WTC11 (cell line): ENCODE results near the gene ATG2A. TPM values are rescaled to one million over a fixed set of nuclear protein-coding genes. Genes with fewer than 3 reads are reported as not detected.

Experiments used
- ATAC-seq: fragments of 200-7000 bp; cut with Tn5 transposase; 2 replicates; pipeline ENCODE4 v1.10.0; 2021; ENCODE audit warnings: mild to moderate bottlenecking, moderate library complexity
- CTCF ChIA-PET: fragments of 300-600 bp; sonication (Branson Sonifier 250); formaldehyde crosslinking; loops from one replicate; lab custom pipeline; 2021; ENCODE audit warnings: antibody characterized with exemption; lab: Charles Lee
- POLR2A ChIA-PET: fragments of 350-600 bp; sonication (Branson Sonifier 250); formaldehyde crosslinking; loops from one replicate; lab custom pipeline; 2021; ENCODE audit warnings: antibody characterized with exemption; lab: Charles Lee
- DNase-seq: peaks from one replicate; pipeline ENCODE4 v3.0.0; 2021; ENCODE audit warnings: low spot score
- H3K27ac Mint-ChIP-seq: 2 replicates; pipeline ENCODE4 v1.8.0; 2021; ENCODE audit warnings: mixed read lengths
- H3K27me3 Mint-ChIP-seq: 2 replicates; pipeline ENCODE4 v1.8.0; 2021; ENCODE audit warnings: low read depth, mild to moderate bottlenecking, moderate library complexity, mixed read lengths
- H3K36me3 Mint-ChIP-seq: 2 replicates; pipeline ENCODE4 v1.8.0; 2021; ENCODE audit warnings: mixed read lengths
- H3K4me1 Mint-ChIP-seq: 2 replicates; pipeline ENCODE4 v1.8.0; 2022; ENCODE audit warnings: mixed read lengths
- H3K4me3 Mint-ChIP-seq: 2 replicates; pipeline ENCODE4 v1.8.0; 2021; ENCODE audit warnings: mild to moderate bottlenecking, moderate library complexity, mixed read lengths
- H3K9me3 Mint-ChIP-seq: 2 replicates; pipeline ENCODE4 v1.8.0; 2021; ENCODE audit warnings: mixed read lengths
- AFF4 ChIP-seq: sonication (generic); formaldehyde crosslinking; IDR thresholded peaks from 2 replicates; pipeline ENCODE4 v1.8.1; 2023; ENCODE audit warnings: mild to moderate bottlenecking, missing genetic modification reagents, borderline replicate concordance
- GRHL2 ChIP-seq: fragments of 250-450 bp; sonication (Bioruptor Pico); IDR thresholded peaks from 2 replicates; pipeline ENCODE4 v1.8.0; 2022; ENCODE audit warnings: mild to moderate bottlenecking, moderate library complexity; ENCODE audit not compliant: insufficient replicate concordance, severe bottlenecking
- IRF2 ChIP-seq: sonication (generic); formaldehyde crosslinking; IDR thresholded peaks from 2 replicates; pipeline ENCODE4 v1.8.0; 2022; ENCODE audit warnings: low read depth, missing genetic modification reagents, borderline replicate concordance
- JAZF1 ChIP-seq: fragments of 250-450 bp; sonication (Bioruptor Pico); IDR thresholded peaks from 2 replicates; pipeline ENCODE4 v1.9.0; 2021; ENCODE audit warnings: moderate library complexity, mild to moderate bottlenecking, inconsistent platforms
- MAX ChIP-seq: sonication (generic); formaldehyde crosslinking; IDR thresholded peaks from 2 replicates; pipeline ENCODE4 v1.8.0; 2022; ENCODE audit warnings: mild to moderate bottlenecking, missing genetic modification reagents
- SP1 ChIP-seq: sonication (generic); formaldehyde crosslinking; conservative IDR thresholded peaks from 2 replicates; pipeline ENCODE4 v1.8.1; 2022; ENCODE audit warnings: missing genetic modification reagents
- STAT6 ChIP-seq: sonication (generic); formaldehyde crosslinking; conservative IDR thresholded peaks from 2 replicates; pipeline ENCODE4 v1.8.1; 2023; ENCODE audit warnings: mild to moderate bottlenecking, low read depth, missing genetic modification reagents, moderate library complexity
- TEAD4 ChIP-seq: sonication (generic); formaldehyde crosslinking; IDR thresholded peaks from 2 replicates; pipeline ENCODE4 v1.8.0; 2022; ENCODE audit warnings: mild to moderate bottlenecking, missing genetic modification reagents
- ZBTB21 ChIP-seq: sonication (generic); formaldehyde crosslinking; IDR thresholded peaks from 2 replicates; pipeline ENCODE4 v1.8.1; 2023; ENCODE audit warnings: mild to moderate bottlenecking, missing genetic modification reagents, borderline replicate concordance
- ZNF425 ChIP-seq: fragments of 250-450 bp; sonication (Bioruptor Pico); conservative IDR thresholded peaks from 2 replicates; pipeline ENCODE4 v1.9.0; 2021; ENCODE audit warnings: mild to moderate bottlenecking
- total RNA-seq: library from RNA; stranded (reverse); gene quantifications from 3 replicates; pipeline ENCODE4 v1.2.3, GENCODE V29; 2021
- TF ChIP-seq, protein P1 (sequence below): sonication (generic); formaldehyde crosslinking; IDR thresholded peaks from 2 replicates; pipeline ENCODE4 v1.8.0; 2023; ENCODE audit warnings: missing genetic modification reagents

Gene ATG2A
- total RNA-seq, 1 experiment from 2014 or later: 31.4 TPM

GRCh38 chr11:64936539-64936938, 19.5 kb upstream of the ATG2A start (continued):
- TF ChIP-seq STAT6 (CRISPR knock-in tag): no peak
- TF ChIP-seq AFF4 (CRISPR knock-in tag): no peak
- no peak for TF ChIP-seq IRF2
- no peak for TF ChIP-seq TEAD4
- no peak for TF ChIP-seq ZBTB21
- no peak for TF ChIP-seq GRHL2
- TF ChIP-seq, protein P1, sequence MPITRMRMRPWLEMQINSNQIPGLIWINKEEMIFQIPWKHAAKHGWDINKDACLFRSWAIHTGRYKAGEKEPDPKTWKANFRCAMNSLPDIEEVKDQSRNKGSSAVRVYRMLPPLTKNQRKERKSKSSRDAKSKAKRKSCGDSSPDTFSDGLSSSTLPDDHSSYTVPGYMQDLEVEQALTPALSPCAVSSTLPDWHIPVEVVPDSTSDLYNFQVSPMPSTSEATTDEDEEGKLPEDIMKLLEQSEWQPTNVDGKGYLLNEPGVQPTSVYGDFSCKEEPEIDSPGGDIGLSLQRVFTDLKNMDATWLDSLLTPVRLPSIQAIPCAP (CRISPR knock-in tag): no peak
- TF ChIP-seq JAZF1 (CRISPR knock-in tag): no peak
- TF ChIP-seq ZNF425 (CRISPR knock-in tag): no peak

DNA sequence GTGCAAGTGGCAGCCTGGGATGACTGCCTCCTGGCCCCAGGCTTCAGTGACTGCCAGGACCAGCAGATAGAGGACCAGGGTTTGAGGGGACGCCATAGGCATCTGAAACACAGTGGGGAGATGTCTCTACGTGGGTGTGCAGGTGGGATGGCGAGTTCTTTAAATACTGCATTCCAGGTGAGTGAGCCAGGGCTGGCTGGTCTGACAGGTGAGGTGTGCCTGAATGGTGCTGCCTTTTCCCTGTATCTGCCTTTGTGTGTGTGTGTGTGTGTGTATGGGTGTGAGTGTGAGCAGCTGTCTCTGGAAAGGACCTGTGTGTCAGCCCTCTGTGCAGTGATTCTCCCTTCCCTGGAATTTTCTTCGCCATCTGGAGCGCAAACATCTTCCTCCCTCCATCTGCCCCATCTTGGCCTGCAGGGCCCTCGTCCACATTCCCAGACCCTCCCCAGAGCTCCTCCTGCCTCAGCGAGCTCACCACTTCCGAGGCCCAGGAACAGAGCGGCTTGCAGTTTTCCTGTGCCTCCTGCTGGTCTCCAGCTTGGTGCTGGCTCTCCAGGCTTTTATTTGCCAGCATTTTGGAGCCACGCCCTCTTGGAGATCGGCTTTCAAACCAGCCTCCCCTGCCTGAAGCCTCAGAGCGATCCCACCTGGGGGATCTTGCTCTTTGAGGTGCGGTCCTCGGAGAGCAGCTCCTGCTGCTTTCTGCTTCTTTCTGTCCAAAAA, 18.5 kb upstream of the ATG2A start, which contains the start of gene GPHA2:
Gene GPHA2 (minus strand): TSS at position 535 of the 723 bp plus-strand sequence. CDS start 433 bp downstream, at position 102.
- H3K27me3 Mint-ChIP-seq: no peaks in the 10 kb centered on the region
- no peaks in the 10 kb centered on the region for H3K9me3 Mint-ChIP-seq
- no peak for TF ChIP-seq MAX
- TF ChIP-seq SP1 (CRISPR knock-in tag): peak; percentile 52; the same call in 1 of the 2 replicates
- TF ChIP-seq, all 79 proteins: peak for 1
- H3K27ac Mint-ChIP-seq: peak within 1 kb of the TSS; percentile 90
- DNase-seq (peak; percentile 80), ATAC-seq (peak; percentile 88)
- peaks cover 3% of the 10 kb centered on the region for H3K36me3 Mint-ChIP-seq
- POLR2A ChIA-PET: interaction anchor here (0.8 to 1.2 kb wide), 3 partner anchors 11 to 66 kb away, joined by 3 to 6 read pairs (median 3); partner anchors contain the start of gene PPP2R5B
- peak within 1 kb of the TSS; percentile 50 for H3K4me3 Mint-ChIP-seq
- peaks cover 24% of the 10 kb centered on the region for H3K4me1 Mint-ChIP-seq
- CTCF ChIA-PET: interaction anchor here (0.8 to 4.3 kb wide), 12 partner anchors 9 to 175 kb away, joined by 3 to 30 read pairs (median 6); partner anchors contain the start of genes ARL2, BATF2 and MAJIN
